ENCODE results near the gene CPNE2.
"Not testable (repeated sequence)": the region's sequence is repeated elsewhere in the genome, so short reads cannot be mapped to it uniquely, and the experiment has no call there.

CPNE2 gene

GRCh38 chr16:57070424-57070823, 22.0 kb upstream of the CPNE2 start:
- peak in 1 of 3 experiments; percentile 7 for DNase-seq

- not testable (repeated sequence) for DNase-seq
Observed at GRCh38 chr16:57071081-57071732, 21.2 kb upstream of the CPNE2 start.

- DNase-seq, result no peak
Observed at GRCh38 chr16:57071831-57072582, 20.4 kb upstream of the CPNE2 start.

DNA sequence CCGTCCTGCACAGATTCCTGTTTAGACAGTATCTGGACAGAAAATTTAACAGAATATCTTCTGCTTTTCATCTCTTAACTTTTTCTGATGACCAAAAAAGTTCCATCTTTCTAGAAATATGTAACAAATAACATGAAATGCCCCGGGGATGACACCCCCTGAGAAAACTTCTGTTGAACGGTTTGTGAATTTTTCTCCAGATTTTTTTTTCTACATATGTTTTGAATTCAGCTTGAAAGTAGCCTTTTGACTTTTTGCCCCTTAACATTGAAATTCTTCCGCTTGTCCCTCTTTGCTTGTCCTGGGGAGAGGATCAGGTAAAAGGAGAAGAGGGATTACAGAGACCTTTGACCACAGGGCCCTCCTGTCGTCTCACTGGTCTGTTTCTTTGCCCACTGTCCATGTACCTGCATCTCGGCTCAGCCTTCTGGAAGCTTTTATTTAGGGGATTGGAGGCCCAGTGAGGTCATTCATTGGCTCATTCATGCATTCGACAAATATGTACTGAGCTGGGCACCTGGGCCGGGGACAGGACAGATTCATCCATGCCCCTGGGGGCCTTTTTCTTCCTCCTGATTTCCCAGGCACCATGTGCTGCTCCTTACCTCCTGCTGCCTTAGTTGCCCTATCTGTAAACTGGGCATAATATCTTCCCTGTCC, 19.6 kb upstream of the CPNE2 start:
- no peak for DNase-seq

- no peak for DNase-seq
Observed at GRCh38 chr16:57077714-57078113, 14.7 kb upstream of the CPNE2 start.

- DNase-seq, result no peak
Observed at GRCh38 chr16:57081744-57082143, 10.6 kb upstream of the CPNE2 start.

DNA sequence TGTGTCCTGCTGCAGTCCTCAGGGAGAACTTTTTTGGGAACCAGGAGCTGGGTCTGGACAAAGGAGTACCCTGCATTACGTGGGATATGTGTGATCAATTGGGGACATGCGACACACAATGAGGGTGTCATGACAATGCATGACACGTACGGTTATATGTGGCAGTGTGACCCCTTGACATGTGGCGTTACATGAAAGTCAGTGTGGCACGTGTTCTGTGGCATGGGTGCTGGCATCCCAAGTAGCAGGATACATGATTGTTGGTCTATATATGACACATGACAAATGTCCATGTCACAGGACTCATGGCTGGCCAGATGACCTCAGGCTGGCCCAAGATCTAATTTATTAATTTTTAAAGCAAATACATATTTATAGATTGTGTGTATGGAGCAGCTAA, 9.7 kb upstream of the CPNE2 start:
- no peak for DNase-seq

GRCh38 chr16:57083485-57084126, 8.8 kb upstream of the CPNE2 start:
- DNase-seq, result no peak

DNA sequence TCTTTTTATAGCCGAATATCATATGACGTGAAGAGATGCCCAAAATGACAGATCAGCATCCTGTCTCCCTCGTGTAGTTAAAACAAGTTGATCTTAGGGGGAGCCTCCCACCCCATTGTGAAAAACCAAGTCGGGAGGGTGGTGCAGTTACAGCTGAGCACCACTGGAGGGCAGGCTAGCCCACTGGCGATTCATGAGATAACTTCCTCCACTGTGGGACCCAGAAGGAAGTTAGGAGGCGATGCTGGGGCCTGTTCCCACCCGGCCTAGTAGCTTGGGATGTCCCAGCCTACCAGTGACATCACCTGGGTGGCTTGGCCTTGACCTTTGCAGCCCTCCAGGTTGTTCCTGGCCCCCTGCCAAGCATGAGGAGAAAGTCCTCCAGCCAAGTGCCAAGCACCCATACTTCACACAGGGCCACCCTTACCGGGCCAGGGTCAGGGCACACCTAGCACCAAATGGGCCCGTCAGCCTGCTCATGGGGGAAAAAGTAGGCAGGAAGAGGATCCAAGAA, 8.1 kb upstream of the CPNE2 start:
- DNase-seq, result peak; percentile 57 to 73 (median 62)

DNA sequence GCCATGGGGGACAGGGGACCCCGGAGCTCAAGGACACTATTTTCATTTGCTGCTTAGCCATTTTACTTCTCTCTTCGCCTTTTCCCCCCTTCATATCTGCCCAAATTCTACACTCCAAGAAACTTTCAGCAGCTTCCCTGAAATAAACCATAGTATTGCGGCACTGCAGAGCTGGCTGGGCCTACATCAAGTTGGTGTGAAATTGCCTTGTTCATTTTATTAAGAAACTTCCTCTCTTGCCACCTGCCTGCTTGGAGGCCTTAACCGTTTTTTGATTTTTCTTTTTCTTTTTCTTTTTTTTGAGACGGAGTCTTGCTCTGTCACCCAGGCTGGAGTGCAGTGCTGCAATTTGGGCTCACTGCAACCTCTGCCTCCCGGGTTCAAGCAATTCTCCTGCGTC, 7.4 kb upstream of the CPNE2 start:
- no peak for DNase-seq

DNA sequence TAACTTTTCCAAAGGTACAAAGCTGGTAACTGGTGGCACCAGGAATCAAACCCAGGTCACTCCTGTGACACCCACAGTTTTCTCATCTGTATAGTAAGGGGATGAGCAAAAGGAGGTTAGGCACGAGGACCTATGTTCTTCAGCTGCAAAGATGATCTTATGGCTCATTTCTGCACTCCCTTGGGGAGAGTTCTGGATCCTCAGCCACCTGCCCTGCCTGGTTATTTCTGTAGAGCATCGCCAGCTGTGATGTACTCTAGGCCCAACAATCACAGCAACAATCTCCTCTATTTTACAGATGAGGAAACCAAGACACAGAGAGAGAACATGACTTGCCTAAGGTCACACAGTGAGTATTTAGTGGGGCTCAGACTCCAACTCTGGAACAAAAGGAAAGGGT, 5.4 kb upstream of the CPNE2 start:
- no peak for DNase-seq

- DNase-seq, result peak; percentile 21 to 85 (median 52)
Observed at GRCh38 chr16:57089406-57089805, 3.0 kb upstream of the CPNE2 start.

GRCh38 chr16:57091200-57091974, 996 bp upstream of the CPNE2 start:
- peak in 2 of 3 experiments; percentile 40 to 46 for DNase-seq

DNA sequence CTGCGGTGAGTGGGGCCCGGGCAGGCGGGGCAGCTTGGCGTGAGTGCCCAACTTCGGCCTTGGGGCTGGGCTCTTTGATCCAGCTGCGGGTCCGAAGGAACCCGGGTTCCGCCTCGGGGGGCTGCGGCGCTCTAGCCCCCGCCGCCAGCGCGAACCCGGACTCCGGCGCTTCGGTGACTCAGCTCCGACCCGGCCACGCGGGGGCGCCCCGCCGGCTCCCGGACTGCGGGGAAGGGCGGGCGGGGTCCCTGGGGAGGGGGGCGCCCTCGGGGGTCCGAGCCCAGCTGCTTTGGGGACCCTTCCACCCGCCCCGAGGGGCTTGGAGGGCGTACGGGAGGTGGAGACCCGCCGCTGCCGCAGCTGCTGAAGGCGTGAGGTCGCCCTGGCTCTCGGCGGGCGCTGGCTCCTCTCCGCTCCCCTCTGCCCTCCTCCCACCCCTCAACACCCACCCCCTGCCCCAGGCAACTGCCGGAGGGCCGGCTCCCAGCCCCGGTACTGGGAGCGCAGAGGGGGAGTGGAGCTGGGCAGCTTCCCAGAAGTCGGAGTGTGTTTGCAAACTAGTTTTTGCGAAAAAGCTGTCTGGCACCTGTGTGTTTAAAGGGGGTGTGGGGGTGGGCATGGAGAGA, 516 bp downstream of the CPNE2 start:
- DNase-seq, result peak in 2 of 3 experiments; percentile 70 to 72

GRCh38 chr16:57093666-57094564, 1.5 kb downstream of the CPNE2 start:
- no peak for DNase-seq

- no peak for DNase-seq
Observed at GRCh38 chr16:57094911-57095310, 2.5 kb downstream of the CPNE2 start.

DNA sequence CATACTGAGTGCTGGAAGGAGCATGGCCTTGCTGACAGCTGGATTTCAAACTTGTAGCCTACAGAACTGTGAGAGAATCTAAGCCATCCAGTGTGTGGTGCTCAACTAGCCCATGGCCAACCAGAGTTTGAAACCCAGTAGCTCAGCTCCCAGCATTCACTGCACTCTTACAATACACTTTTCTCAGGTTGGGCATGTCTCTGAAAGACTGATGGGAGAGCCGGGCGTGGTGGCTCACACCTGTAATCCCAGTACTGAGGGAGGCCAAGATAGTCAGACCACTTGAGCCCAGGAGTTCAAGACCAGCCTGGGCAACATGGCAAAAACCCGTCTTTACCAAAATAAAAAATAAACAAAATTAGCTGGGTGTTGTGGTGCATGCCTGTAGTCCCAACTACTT, 3.8 kb downstream of the CPNE2 start:
- no peak for DNase-seq

- DNase-seq, result no peak
Observed at GRCh38 chr16:57096793-57097192, 4.4 kb downstream of the CPNE2 start.

- no peak for DNase-seq
Observed at GRCh38 chr16:57098188-57098841, 5.9 kb downstream of the CPNE2 start.

- not testable (repeated sequence) for DNase-seq
Observed at GRCh38 chr16:57099965-57100364, 7.6 kb downstream of the CPNE2 start.

All from NCI-H1417 (cell line).